ENCODE results near the gene ERMN.

Gene ERMN

GRCh38 chr2:157320409-157320808, 5.2 kb downstream of the ERMN start:
- no peak overlapping the region for H3K4me3 ChIP-seq (ENCODE audit: low read length)
- TF ChIP-seq ZNF274 (IDR thresholded peaks at IDR 0.05; ENCODE audit: low read depth, low read length) = no peak

- TF ChIP-seq ZNF274 (IDR thresholded peaks at IDR 0.05; ENCODE audit: low read depth, low read length) = no peak
- H3K4me3 ChIP-seq (ENCODE audit: low read length) = no peak overlapping the region
These were observed 5.8 kb downstream of the ERMN start for GRCh38 chr2:157319795-157320194.

- TF ChIP-seq ZNF274 (IDR thresholded peaks at IDR 0.05; ENCODE audit: low read depth, low read length) = no peak
- H3K4me3 ChIP-seq (ENCODE audit: low read length) = no peak overlapping the region
These were observed 6.7 kb downstream of the ERMN start for GRCh38 chr2:157318884-157319283.

GRCh38 chr2:157315901-157316300, 9.7 kb downstream of the ERMN start:
- no peak for TF ChIP-seq ZNF274 (IDR thresholded peaks at IDR 0.05; ENCODE audit: low read depth, low read length)
- no peak overlapping the region for H3K4me3 ChIP-seq (ENCODE audit: low read length)

- no peak overlapping the region for H3K4me3 ChIP-seq (ENCODE audit: low read length)
- no peak for TF ChIP-seq ZNF274 (IDR thresholded peaks at IDR 0.05; ENCODE audit: low read depth, low read length)
These were observed 12.6 kb downstream of the ERMN start for GRCh38 chr2:157312866-157313486.

- TF ChIP-seq ZNF274 (IDR thresholded peaks at IDR 0.05; ENCODE audit: low read depth, low read length) = no peak
- no peak overlapping the region for H3K4me3 ChIP-seq (ENCODE audit: low read length)
These were observed 13.9 kb downstream of the ERMN start for GRCh38 chr2:157311706-157312105.

GRCh38 chr2:157309878-157310277, 15.7 kb downstream of the ERMN start:
- no peak for TF ChIP-seq ZNF274 (IDR thresholded peaks at IDR 0.05; ENCODE audit: low read depth, low read length)
- H3K4me3 ChIP-seq (ENCODE audit: low read length) = no peak overlapping the region

- H3K4me3 ChIP-seq (ENCODE audit: low read length) = no peak overlapping the region
- TF ChIP-seq ZNF274 (IDR thresholded peaks at IDR 0.05; ENCODE audit: low read depth, low read length) = no peak
These were observed 18.6 kb downstream of the ERMN start for GRCh38 chr2:157307021-157307420.

- no peak overlapping the region for H3K4me3 ChIP-seq (ENCODE audit: low read length)
- TF ChIP-seq ZNF274 (IDR thresholded peaks at IDR 0.05; ENCODE audit: low read depth, low read length) = no peak
These were observed 19.9 kb downstream of the ERMN start for GRCh38 chr2:157305723-157306110.

- no peak for TF ChIP-seq ZNF274 (IDR thresholded peaks at IDR 0.05; ENCODE audit: low read depth, low read length)
- H3K4me3 ChIP-seq (ENCODE audit: low read length) = no peak overlapping the region
These were observed 20.6 kb downstream of the ERMN start for GRCh38 chr2:157304811-157305722.

GRCh38 chr2:157303612-157304011, 22.0 kb downstream of the ERMN start:
- TF ChIP-seq ZNF274 (IDR thresholded peaks at IDR 0.05; ENCODE audit: low read depth, low read length) = no peak
- no peak overlapping the region for H3K4me3 ChIP-seq (ENCODE audit: low read length)

- H3K4me3 ChIP-seq (ENCODE audit: low read length) = no peak overlapping the region
- TF ChIP-seq ZNF274 (IDR thresholded peaks at IDR 0.05; ENCODE audit: low read depth, low read length) = no peak
These were observed 23.0 kb downstream of the ERMN start for GRCh38 chr2:157302492-157303099.

- no peak for TF ChIP-seq ZNF274 (IDR thresholded peaks at IDR 0.05; ENCODE audit: low read depth, low read length)
- H3K4me3 ChIP-seq (ENCODE audit: low read length) = no peak overlapping the region
These were observed 24.3 kb downstream of the ERMN start for GRCh38 chr2:157301307-157301706.

GRCh38 chr2:157296958-157297357, 28.7 kb downstream of the ERMN start:
- TF ChIP-seq ZNF274 (IDR thresholded peaks at IDR 0.05; ENCODE audit: low read depth, low read length) = no peak
- H3K4me3 ChIP-seq (ENCODE audit: low read length) = no peak overlapping the region

- no peak overlapping the region for H3K4me3 ChIP-seq (ENCODE audit: low read length)
- no peak for TF ChIP-seq ZNF274 (IDR thresholded peaks at IDR 0.05; ENCODE audit: low read depth, low read length)
These were observed 29.1 kb downstream of the ERMN start for GRCh38 chr2:157296490-157296889.

Data from GM08714 (cell line).